ENCODE data around the gene TMPRSS11B.

- TF ChIP-seq, protein P1, sequence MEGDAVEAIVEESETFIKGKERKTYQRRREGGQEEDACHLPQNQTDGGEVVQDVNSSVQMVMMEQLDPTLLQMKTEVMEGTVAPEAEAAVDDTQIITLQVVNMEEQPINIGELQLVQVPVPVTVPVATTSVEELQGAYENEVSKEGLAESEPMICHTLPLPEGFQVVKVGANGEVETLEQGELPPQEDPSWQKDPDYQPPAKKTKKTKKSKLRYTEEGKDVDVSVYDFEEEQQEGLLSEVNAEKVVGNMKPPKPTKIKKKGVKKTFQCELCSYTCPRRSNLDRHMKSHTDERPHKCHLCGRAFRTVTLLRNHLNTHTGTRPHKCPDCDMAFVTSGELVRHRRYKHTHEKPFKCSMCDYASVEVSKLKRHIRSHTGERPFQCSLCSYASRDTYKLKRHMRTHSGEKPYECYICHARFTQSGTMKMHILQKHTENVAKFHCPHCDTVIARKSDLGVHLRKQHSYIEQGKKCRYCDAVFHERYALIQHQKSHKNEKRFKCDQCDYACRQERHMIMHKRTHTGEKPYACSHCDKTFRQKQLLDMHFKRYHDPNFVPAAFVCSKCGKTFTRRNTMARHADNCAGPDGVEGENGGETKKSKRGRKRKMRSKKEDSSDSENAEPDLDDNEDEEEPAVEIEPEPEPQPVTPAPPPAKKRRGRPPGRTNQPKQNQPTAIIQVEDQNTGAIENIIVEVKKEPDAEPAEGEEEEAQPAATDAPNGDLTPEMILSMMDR (IDR thresholded peaks at IDR 0.05) = no peak
- TF ChIP-seq POLR2A (IDR thresholded peaks at IDR 0.05; ENCODE audit: low read depth) (no peak), POLR2AphosphoS5 (IDR thresholded peaks at IDR 0.05) (no peak), EP300 (IDR thresholded peaks at IDR 0.05) (no peak)
Measured at GRCh38 chr4:68180849-68181526, 64.5 kb downstream of the TMPRSS11B start.

Data from esophagus muscularis mucosa (tissue), 4 donors.